ENCODE measurements around the gene SNAP91. TPM values are rescaled to one million over a fixed set of nuclear protein-coding genes. Genes with fewer than 3 reads are reported as not detected.
A peak's percentile ranks its signal among the peaks of the same experiment; 100 is the strongest.

Gene SNAP91
- total and polyA plus RNA-seq, 10 donors, result 0.17 to 2.9 (median 1.5) TPM

- TF ChIP-seq, protein P1, sequence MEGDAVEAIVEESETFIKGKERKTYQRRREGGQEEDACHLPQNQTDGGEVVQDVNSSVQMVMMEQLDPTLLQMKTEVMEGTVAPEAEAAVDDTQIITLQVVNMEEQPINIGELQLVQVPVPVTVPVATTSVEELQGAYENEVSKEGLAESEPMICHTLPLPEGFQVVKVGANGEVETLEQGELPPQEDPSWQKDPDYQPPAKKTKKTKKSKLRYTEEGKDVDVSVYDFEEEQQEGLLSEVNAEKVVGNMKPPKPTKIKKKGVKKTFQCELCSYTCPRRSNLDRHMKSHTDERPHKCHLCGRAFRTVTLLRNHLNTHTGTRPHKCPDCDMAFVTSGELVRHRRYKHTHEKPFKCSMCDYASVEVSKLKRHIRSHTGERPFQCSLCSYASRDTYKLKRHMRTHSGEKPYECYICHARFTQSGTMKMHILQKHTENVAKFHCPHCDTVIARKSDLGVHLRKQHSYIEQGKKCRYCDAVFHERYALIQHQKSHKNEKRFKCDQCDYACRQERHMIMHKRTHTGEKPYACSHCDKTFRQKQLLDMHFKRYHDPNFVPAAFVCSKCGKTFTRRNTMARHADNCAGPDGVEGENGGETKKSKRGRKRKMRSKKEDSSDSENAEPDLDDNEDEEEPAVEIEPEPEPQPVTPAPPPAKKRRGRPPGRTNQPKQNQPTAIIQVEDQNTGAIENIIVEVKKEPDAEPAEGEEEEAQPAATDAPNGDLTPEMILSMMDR (IDR thresholded peaks at IDR 0.05 in 8 of 11, conservative IDR thresholded peaks at IDR 0.05 in 3 of 11), result no peak
- no peak for TF ChIP-seq POLR2A (IDR thresholded peaks at IDR 0.05)
- no peak for TF ChIP-seq POLR2AphosphoS5 (IDR thresholded peaks at IDR 0.05)
- Histone ChIP-seq H3K36me3 (no peaks in the 10 kb centered on the region), H3K27ac (no peak overlapping the region), H3K4me3 (no peak overlapping the region), H3K4me1 (no peaks in the 10 kb centered on the region), H3K9me3 (no peaks in the 10 kb centered on the region), H3K27me3 (replicated peaks in 1 of 7) (no peaks in the 10 kb centered on the region)
- intact Hi-C loops (cut with DNase I; ENCODE audit: low total_unique reads), result no loop called here
- 54 to 72% (median 63%) methylated on average over 1 of the region's 1 CpG for WGBS, 5 donors
- no peak for DNase-seq
Observed at GRCh38 chr6:83597051-83597450, 111.8 kb downstream of the SNAP91 start.

GRCh38 chr6:83594941-83595340 is 114.0 kb downstream of the SNAP91 start:
- Histone ChIP-seq H3K4me1 (no peaks in the 10 kb centered on the region), H3K4me3 (no peak overlapping the region), H3K36me3 (no peaks in the 10 kb centered on the region), H3K27me3 (replicated peaks in 1 of 7) (no peaks in the 10 kb centered on the region), H3K27ac (no peak overlapping the region), H3K9me3 (no peaks in the 10 kb centered on the region)
- TF ChIP-seq POLR2AphosphoS5 (IDR thresholded peaks at IDR 0.05), result no peak
- TF ChIP-seq POLR2A (IDR thresholded peaks at IDR 0.05), result no peak
- TF ChIP-seq, protein P1 (IDR thresholded peaks at IDR 0.05 in 8 of 11, conservative IDR thresholded peaks at IDR 0.05 in 3 of 11), result no peak
- intact Hi-C loops (cut with DNase I; ENCODE audit: low total_unique reads), result no loop called here
- no peak for DNase-seq

- H3K4me3 ChIP-seq, result no peak overlapping the region
- no peak for TF ChIP-seq POLR2AphosphoS5 (IDR thresholded peaks at IDR 0.05)
- TF ChIP-seq, protein P1 (IDR thresholded peaks at IDR 0.05 in 8 of 11, conservative IDR thresholded peaks at IDR 0.05 in 3 of 11), result no peak
- TF ChIP-seq POLR2A (IDR thresholded peaks at IDR 0.05), result no peak
- H3K9me3 ChIP-seq, result no peaks in the 10 kb centered on the region
- no peak overlapping the region for H3K27ac ChIP-seq
- WGBS, 5 donors, result 88 to 94% (median 89%) methylated on average over 9 of the region's 9 CpGs
- H3K27me3 ChIP-seq (replicated peaks in 1 of 7), result no peaks in the 10 kb centered on the region
- intact Hi-C loops (cut with DNase I; ENCODE audit: low total_unique reads), result no loop called here
- H3K4me1 ChIP-seq, result no peaks in the 10 kb centered on the region
- DNase-seq, result peak; percentile 62
- H3K36me3 ChIP-seq, result no peaks in the 10 kb centered on the region
Observed at GRCh38 chr6:83593395-83593785, 115.5 kb downstream of the SNAP91 start.

DNA sequence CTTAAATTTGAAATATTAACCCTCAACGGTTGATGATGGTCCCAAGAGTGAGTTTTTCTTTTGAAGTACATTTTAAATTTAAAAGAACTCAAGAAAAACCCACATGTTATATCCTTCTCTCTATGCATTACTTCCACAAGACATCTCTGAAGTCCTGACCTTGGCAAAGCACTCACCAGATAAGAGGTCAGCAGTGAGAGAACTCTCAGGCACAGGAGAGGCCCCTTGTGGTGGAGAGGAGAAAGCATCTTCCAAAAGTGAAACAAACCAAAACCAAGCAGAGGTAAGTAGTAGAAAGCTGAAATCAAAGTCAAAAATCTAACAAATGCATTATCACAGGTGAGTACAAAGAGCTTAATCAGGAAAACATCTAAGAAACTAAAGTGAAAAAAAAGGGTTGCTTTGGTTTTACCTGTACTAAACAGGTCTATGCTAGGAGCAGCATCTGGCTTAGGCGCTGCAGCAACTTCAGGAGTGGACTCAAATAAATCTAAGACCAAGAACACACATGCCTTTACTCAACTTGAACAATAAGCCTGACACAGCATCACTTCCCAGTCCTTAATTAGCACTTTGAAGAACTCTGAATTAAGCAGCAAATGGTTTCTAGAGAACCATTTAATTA is 116.0 kb downstream of the SNAP91 start:
- Histone ChIP-seq H3K27me3 (replicated peaks in 1 of 7) (no peaks in the 10 kb centered on the region), H3K4me1 (no peaks in the 10 kb centered on the region), H3K27ac (no peak overlapping the region), H3K9me3 (no peaks in the 10 kb centered on the region), H3K36me3 (no peaks in the 10 kb centered on the region), H3K4me3 (no peak overlapping the region)
- no peak for DNase-seq
- TF ChIP-seq, protein P1 (IDR thresholded peaks at IDR 0.05 in 8 of 11, conservative IDR thresholded peaks at IDR 0.05 in 3 of 11), result peak in 4 of 11 experiments; percentile 15 to 24 (median 16)
- no peak for TF ChIP-seq POLR2A (IDR thresholded peaks at IDR 0.05)
- 70 to 83% (median 80%) methylated on average over 2 of the region's 2 CpGs for WGBS, 5 donors
- intact Hi-C loops (cut with DNase I; ENCODE audit: low total_unique reads), result no loop called here

Data from spleen (tissue), 11 donors.